GM12878 (cell line): ENCODE data around the gene CDK2. TPM values are rescaled to one million over a fixed set of nuclear protein-coding genes. Genes with fewer than 3 reads are reported as not detected.
"Not testable (repeated sequence)": the region's sequence is repeated elsewhere in the genome, so short reads cannot be mapped to it uniquely, and the experiment has no call there.

ENCODE experiments used
- ATAC-seq: fragments of 200-7000 bp; cut with Tn5 transposase; 3 replicates; pipeline ENCODE4 v1.9.1; 2020; ENCODE audit warnings: mild to moderate bottlenecking, moderate library complexity
- BruUV-seq: library from RNA; stranded (reverse); fragments of 400-500 nt; replicated peaks from 2 replicates; lab custom pipeline; 2021; lab: Mats Ljungman, UMichigan
- CTCF ChIA-PET: fragments of 300-600 bp; sonication (Branson Sonifier 250); formaldehyde crosslinking; extraction: SDS; loops from one replicate; lab custom pipeline; 2021; ENCODE audit warnings: inconsistent platforms; lab: Yijun Ruan, JAX
- POLR2A ChIA-PET: fragments of 350-600 bp; formaldehyde crosslinking; extraction: SDS; loops from one replicate; lab custom pipeline; 2021; ENCODE audit warnings: inconsistent platforms; lab: Charles Lee
- RAD21 ChIA-PET: fragments of 300-600 bp; sonication (Branson Sonifier 250); formaldehyde crosslinking; loops from one replicate; lab custom pipeline; 2023; ENCODE audit warnings: antibody characterized with exemption; ENCODE audit not compliant: unreplicated experiment; lab: Charles Lee
- SMC1A ChIA-PET: fragments of 300-600 bp; sonication (Branson Sonifier 250); formaldehyde crosslinking; loops from one replicate; lab custom pipeline; 2023; ENCODE audit not compliant: unreplicated experiment, uncharacterized antibody; lab: Charles Lee
- DNase-seq: peaks from one replicate; pipeline ENCODE4 v3.0.0-alpha.2; 2011; ENCODE audit warnings: low read depth, low spot score
- FAIRE-seq: peaks from 3 replicates; lab custom pipeline; 2011; peaks lifted over from hg19 to GRCh38; lab: Jason Lieb, UNC
- H2AFZ ChIP-seq: 2 replicates; pipeline ENCODE4 v1.6.0; 2011; ENCODE audit warnings: low read depth, low read length, control low read depth; ENCODE audit not compliant: control insufficient read depth
- H3K27ac ChIP-seq: 2 replicates; pipeline ENCODE4 v1.5.1; 2011; ENCODE audit warnings: control low read depth; ENCODE audit not compliant: control insufficient read depth, insufficient read depth
- H3K27me3 ChIP-seq, 2 experiments: replicated peaks in 1 of 2; 2 replicates each; pipeline versions ENCODE4 v1.6.0 to v1.6.1; 2011; ENCODE audit warnings: low read length in 1 of 2; ENCODE audit not compliant: control insufficient read depth in 2 of 2, insufficient read depth in 2 of 2
- H3K36me3 ChIP-seq, 2 experiments: 2 replicates each; pipeline ENCODE4 v1.5.1; 2011; ENCODE audit warnings: low read length in 1 of 2; ENCODE audit not compliant: control insufficient read depth in 2 of 2, insufficient read depth in 2 of 2
- H3K4me1 ChIP-seq: 2 replicates; pipeline ENCODE4 v1.6.1; 2011; ENCODE audit warnings: mild to moderate bottlenecking, low read length, moderate library complexity, mixed read lengths; ENCODE audit not compliant: control insufficient read depth, insufficient read depth
- H3K4me2 ChIP-seq: 2 replicates; pipeline ENCODE4 v1.6.0; 2011; ENCODE audit warnings: control low read depth; ENCODE audit not compliant: control insufficient read depth, insufficient read depth
- H3K4me3 ChIP-seq: fragments of 200-600 bp; sonication (generic); 2 replicates; pipeline ENCODE4 v1.5.1; 2016
- H3K79me2 ChIP-seq: 2 replicates; pipeline ENCODE4 v1.6.0; 2011; ENCODE audit warnings: low read length; ENCODE audit not compliant: control insufficient read depth, insufficient read depth
- H3K9ac ChIP-seq: 2 replicates; pipeline ENCODE4 v1.8.0; 2011; ENCODE audit warnings: low read length, control low read depth, mixed read lengths; ENCODE audit not compliant: control insufficient read depth, insufficient read depth
- H3K9me3 ChIP-seq: replicated peaks from 3 replicates; pipeline ENCODE4 v1.5.1; 2011; ENCODE audit warnings: mild to moderate bottlenecking, low read length; ENCODE audit not compliant: control insufficient read depth, insufficient read depth
- H4K20me1 ChIP-seq: 2 replicates; pipeline ENCODE4 v1.6.0; 2011; ENCODE audit not compliant: control insufficient read depth, insufficient read depth
- BCL11A ChIP-seq: IDR thresholded peaks from 2 replicates; pipeline ENCODE4 v1.6.1; 2011; ENCODE audit warnings: low read depth, low read length
- CREM ChIP-seq: IDR thresholded peaks from 2 replicates; pipeline ENCODE4 v1.6.1; 2014; ENCODE audit warnings: antibody characterized with exemption, low read depth
- EED ChIP-seq: sonication (generic); IDR thresholded peaks from 2 replicates; pipeline ENCODE4 v1.6.1; 2016; ENCODE audit warnings: antibody characterized with exemption, low read depth
- MEF2B ChIP-seq: fragments of 450-650 bp; IDR thresholded peaks from 2 replicates; pipeline ENCODE4 v1.6.1; 2018; ENCODE audit warnings: mild to moderate bottlenecking, moderate library complexity; ENCODE audit not compliant: partially characterized antibody, poor library complexity, severe bottlenecking
- MLLT1 ChIP-seq: fragments of 450-650 bp; IDR thresholded peaks from 2 replicates; pipeline ENCODE4 v1.6.1; 2016; ENCODE audit warnings: mild to moderate bottlenecking
- NFYA ChIP-seq: IDR thresholded peaks from 2 replicates; pipeline ENCODE4 v1.6.1; 2011; ENCODE audit warnings: low read depth, mild to moderate bottlenecking, low read length, improper control_type of control experiment, borderline replicate concordance
- SMAD1 ChIP-seq: fragments of 450-650 bp; IDR thresholded peaks from 2 replicates; pipeline ENCODE4 v1.6.1; 2018; ENCODE audit warnings: mild to moderate bottlenecking, low read depth; ENCODE audit not compliant: partially characterized antibody
- TBL1XR1 ChIP-seq: IDR thresholded peaks from 2 replicates; pipeline ENCODE4 v1.6.1; 2012; ENCODE audit warnings: low read depth, low read length, improper control_type of control experiment
- WGBS: methylation state at CpG from one replicate; pipeline ENCODE4 v1.1.6; 2016; ENCODE audit warnings: low lambda C conversion rate; ENCODE audit not compliant: insufficient replicate concordance, insufficient coverage; ENCODE audit errors: missing lambda C conversion rate; 5-methylcytosine and 5-hydroxymethylcytosine counted together
- in situ Hi-C: fragments of 300-500 bp; cut with MboI; formaldehyde crosslinking; loops from 9 replicates; pipeline ENCODE4 v1.14.3; 2018; ENCODE audit warnings: mixed read lengths
- intact Hi-C: fragments of 100-400 bp; cut with micrococcal nuclease; formaldehyde crosslinking; loops from one replicate; pipeline ENCODE4 v1.14.2; 2022; ENCODE audit not compliant: unreplicated experiment
- polyA plus RNA-seq, 11 experiments: library from polyadenylated mRNA; depleted of rRNA in 4 of 11; unstranded in 6 of 11; stranded (reverse) in 5 of 11; fragments of >200 nt; fragmentation: Nextera tagmentation in 4 of 11; fragmentation: Illumina TruSeq in 1 of 11; extraction: Ambion mirVana in 4 of 11; extraction: Trizol in 1 of 11; gene quantifications; 1 replicate in 1 of 11; 2 replicates in 10 of 11; pipeline versions ENCODE4 v1.2.1 to v1.2.3, GENCODE V29; 2011 to 2016; ENCODE audit warnings: inconsistent platforms in 2 of 11, missing spikeins in 2 of 11, low read depth in 1 of 11
- total RNA-seq, 4 experiments: library from RNA; depleted of rRNA in 3 of 4; stranded (reverse); fragments of >200 nt in 3 of 4; fragmentation: Illumina TruSeq in 1 of 4; extraction: Trizol in 1 of 4; gene quantifications; 2 replicates each; pipeline versions ENCODE4 v1.2.1 to v1.2.3, GENCODE V29; 2013 to 2021
- TF ChIP-seq, protein P1 (sequence below), 3 experiments: IDR thresholded peaks in 2 of 3; conservative IDR thresholded peaks in 1 of 3; 2 replicates each; pipeline ENCODE4 v1.5.1; 2011; ENCODE audit warnings: low read depth in 3 of 3, low read length in 3 of 3, mild to moderate bottlenecking in 3 of 3, control low read depth in 2 of 3, moderate library complexity in 2 of 3, inconsistent platforms in 1 of 3, mixed read lengths in 1 of 3; ENCODE audit not compliant: control insufficient read depth in 2 of 3, insufficient read depth in 1 of 3; ENCODE audit errors: extremely low read depth in 1 of 3
- TF ChIP-seq, protein P2 (sequence below): fragments of 150-350 bp; IDR thresholded peaks from 2 replicates; pipeline ENCODE4 v1.6.1; 2014; ENCODE audit warnings: mild to moderate bottlenecking, low read depth, low read length

Gene CDK2
- total and polyA plus RNA-seq, 10 of the 15 experiments (the other 5 are each of a cell fraction or from before 2014, with no cell fraction given): 13.1 to 138 (median 82.2) TPM

DNA sequence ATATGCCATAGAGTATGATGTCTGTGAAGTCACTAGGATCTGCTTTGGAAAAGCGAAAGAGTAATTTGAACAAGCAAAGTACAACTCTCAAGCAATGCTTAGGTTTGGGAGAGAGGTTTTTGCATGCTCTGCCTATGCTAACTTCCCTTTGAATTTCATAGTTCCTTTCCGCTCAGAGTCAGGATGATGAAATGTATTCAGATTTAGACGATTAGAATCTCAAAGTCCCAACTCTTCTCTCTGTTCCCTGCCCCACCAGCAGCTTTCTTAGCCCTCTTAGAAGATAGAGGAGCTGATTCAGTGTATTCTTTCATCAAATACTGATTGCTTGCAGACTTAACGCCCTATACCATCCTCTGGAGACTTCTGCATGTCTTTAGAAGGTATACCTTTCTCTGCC is 18.7 kb downstream of the CDK2 start (continued):
- TF ChIP-seq, protein P1, sequence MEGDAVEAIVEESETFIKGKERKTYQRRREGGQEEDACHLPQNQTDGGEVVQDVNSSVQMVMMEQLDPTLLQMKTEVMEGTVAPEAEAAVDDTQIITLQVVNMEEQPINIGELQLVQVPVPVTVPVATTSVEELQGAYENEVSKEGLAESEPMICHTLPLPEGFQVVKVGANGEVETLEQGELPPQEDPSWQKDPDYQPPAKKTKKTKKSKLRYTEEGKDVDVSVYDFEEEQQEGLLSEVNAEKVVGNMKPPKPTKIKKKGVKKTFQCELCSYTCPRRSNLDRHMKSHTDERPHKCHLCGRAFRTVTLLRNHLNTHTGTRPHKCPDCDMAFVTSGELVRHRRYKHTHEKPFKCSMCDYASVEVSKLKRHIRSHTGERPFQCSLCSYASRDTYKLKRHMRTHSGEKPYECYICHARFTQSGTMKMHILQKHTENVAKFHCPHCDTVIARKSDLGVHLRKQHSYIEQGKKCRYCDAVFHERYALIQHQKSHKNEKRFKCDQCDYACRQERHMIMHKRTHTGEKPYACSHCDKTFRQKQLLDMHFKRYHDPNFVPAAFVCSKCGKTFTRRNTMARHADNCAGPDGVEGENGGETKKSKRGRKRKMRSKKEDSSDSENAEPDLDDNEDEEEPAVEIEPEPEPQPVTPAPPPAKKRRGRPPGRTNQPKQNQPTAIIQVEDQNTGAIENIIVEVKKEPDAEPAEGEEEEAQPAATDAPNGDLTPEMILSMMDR (IDR thresholded peaks at IDR 0.05 in 2 of 3, conservative IDR thresholded peaks at IDR 0.05 in 1 of 3; ENCODE audit: control insufficient read depth in 2 of 3, extremely low read depth in 1 of 3, insufficient read depth in 1 of 3, low read depth in 3 of 3, low read length in 3 of 3): no peak
- no peak for TF ChIP-seq MEF2B
- no peak for TF ChIP-seq MLLT1
- TF ChIP-seq BCL11A: no peak
- TF ChIP-seq, protein P2, sequence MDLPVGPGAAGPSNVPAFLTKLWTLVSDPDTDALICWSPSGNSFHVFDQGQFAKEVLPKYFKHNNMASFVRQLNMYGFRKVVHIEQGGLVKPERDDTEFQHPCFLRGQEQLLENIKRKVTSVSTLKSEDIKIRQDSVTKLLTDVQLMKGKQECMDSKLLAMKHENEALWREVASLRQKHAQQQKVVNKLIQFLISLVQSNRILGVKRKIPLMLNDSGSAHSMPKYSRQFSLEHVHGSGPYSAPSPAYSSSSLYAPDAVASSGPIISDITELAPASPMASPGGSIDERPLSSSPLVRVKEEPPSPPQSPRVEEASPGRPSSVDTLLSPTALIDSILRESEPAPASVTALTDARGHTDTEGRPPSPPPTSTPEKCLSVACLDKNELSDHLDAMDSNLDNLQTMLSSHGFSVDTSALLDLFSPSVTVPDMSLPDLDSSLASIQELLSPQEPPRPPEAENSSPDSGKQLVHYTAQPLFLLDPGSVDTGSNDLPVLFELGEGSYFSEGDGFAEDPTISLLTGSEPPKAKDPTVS: no peak
- no peak for TF ChIP-seq NFYA
- TF ChIP-seq CREM: no peak
- no peak for TF ChIP-seq SMAD1
- TF ChIP-seq TBL1XR1: no peak
- TF ChIP-seq EED: no peak

DNA sequence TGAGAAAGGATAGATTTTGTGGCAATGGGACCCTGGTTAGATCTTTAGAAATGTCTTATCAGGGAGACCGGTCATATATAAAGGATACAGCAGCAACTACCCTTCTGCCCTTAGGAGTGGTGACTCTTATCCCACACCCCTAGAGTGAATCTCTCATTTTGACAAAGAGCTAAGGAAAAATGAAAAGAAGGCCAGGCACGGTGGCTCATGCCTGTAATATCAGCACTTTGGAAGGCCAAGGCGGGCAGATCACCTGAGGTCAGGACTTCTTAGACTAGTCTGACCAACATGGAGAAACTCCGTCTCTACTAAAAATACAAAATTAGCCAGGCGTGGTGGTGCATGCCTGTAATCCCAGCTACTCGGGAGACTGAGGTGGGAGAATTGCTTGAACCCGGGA is 19.3 kb downstream of the CDK2 start:
- ATAC-seq, BruUV-seq, DNase-seq, H3K9ac ChIP-seq, FAIRE-seq, H3K27me3 ChIP-seq, H2AFZ ChIP-seq, in situ Hi-C loops, H3K4me2 ChIP-seq, intact Hi-C loops, H3K27ac ChIP-seq, H3K79me2 ChIP-seq, H3K9me3 ChIP-seq, H3K4me3 ChIP-seq, H4K20me1 ChIP-seq: not testable (repeated sequence)
- ChIA-PET SMC1A (interaction anchor here (0.8 to 3.5 kb wide), 6 partner anchors 8 to 247 kb away, joined by 3 to 24 read pairs (median 8); partner anchors contain the start of genes RAB5B, RPS26 and SUOX), CTCF (interaction anchor here (0.5 to 2.5 kb wide), 8 partner anchors 10 to 357 kb away, joined by 3 to 28 read pairs (median 4); partner anchors contain the start of genes DGKA, RAB5B and SUOX), RAD21 (interaction anchor here (0.6 to 6.4 kb wide), 3 partner anchors 10 to 303 kb away, joined by 3 to 56 read pairs (median 20); partner anchors contain the start of genes RAB5B and SUOX), POLR2A (interaction anchor here (1.3 to 5.6 kb wide), 4 partner anchors 9 to 18 kb away, joined by 3 to 85 read pairs (median 4); partner anchors contain the start of genes RAB5B and SUOX)
- H3K36me3 ChIP-seq: peaks cover 3 to 19% of the 10 kb centered on the region in 2 experiments; a peak in 3 of 4 replicates
- H3K4me1 ChIP-seq: peaks cover 16% of the 10 kb centered on the region
- WGBS: 95% methylated on average over 7 of the region's 7 CpGs
